GM21723 (cell line): Measurements from ENCODE around the gene OR1B1.
"Not testable (repeated sequence)": the region's sequence is repeated elsewhere in the genome, so short reads cannot be mapped to it uniquely, and the experiment has no call there.

ENCODE experiments used
- ATAC-seq: cut with Tn5 transposase; IDR thresholded peaks from one replicate; pipeline ENCODE4 v1.9.1; 2021; ENCODE audit warnings: mild to moderate bottlenecking, moderate library complexity; ENCODE audit not compliant: unreplicated experiment

OR1B1 gene

GRCh38 chr9:122657527-122657926, at the start of gene OR1B1:
OR1B1 (minus strand) TSS chr9:122657627.
- no peak for ATAC-seq

- ATAC-seq = no peak
These were observed 38.3 kb upstream of the OR1B1 start for GRCh38 chr9:122695696-122696095.

GRCh38 chr9:122684851-122685250, 27.4 kb upstream of the OR1B1 start:
- no peak for ATAC-seq

- no peak for ATAC-seq
These were observed 15.1 kb upstream of the OR1B1 start for GRCh38 chr9:122672481-122672880.

- ATAC-seq = no peak
These were observed 4.0 kb upstream of the OR1B1 start, which contains the start of gene OR1L1 for GRCh38 chr9:122661416-122661815. OR1L1 (plus strand) TSS chr9:122661716; CDS start chr9:122661716, 0 bp downstream.

GRCh38 chr9:122656378-122656777, 1.0 kb downstream of the OR1B1 start:
- no peak for ATAC-seq

- ATAC-seq = no peak
These were observed 15.2 kb downstream of the OR1B1 start for GRCh38 chr9:122642226-122642625.

GRCh38 chr9:122619996-122620395, 37.4 kb downstream of the OR1B1 start:
- ATAC-seq = no peak

DNA sequence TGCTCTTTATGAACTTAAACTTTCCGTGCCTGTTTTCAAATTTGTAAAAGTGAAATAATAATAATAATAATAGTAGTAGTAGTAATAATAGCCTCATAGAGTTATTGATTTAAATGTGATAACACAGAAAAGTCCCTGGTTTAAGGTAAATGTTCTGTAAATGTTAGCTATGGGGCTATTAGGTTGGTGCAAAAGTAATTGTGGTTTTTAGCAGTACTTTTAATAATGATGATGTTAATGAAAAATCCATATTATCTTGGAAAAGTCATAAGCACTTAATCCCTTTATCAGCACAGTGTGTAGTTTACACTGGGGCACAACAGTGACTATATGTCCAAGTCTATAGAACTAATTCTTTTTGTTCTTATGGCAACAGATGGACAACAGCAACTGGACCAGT, 43.1 kb downstream of the OR1B1 start, which contains the start of gene OR1Q1:
Gene OR1Q1 (plus strand): TSS at position 377 of the 400 bp plus-strand sequence. CDS start 0 bp downstream, at position 377.
- ATAC-seq = no peak

DNA sequence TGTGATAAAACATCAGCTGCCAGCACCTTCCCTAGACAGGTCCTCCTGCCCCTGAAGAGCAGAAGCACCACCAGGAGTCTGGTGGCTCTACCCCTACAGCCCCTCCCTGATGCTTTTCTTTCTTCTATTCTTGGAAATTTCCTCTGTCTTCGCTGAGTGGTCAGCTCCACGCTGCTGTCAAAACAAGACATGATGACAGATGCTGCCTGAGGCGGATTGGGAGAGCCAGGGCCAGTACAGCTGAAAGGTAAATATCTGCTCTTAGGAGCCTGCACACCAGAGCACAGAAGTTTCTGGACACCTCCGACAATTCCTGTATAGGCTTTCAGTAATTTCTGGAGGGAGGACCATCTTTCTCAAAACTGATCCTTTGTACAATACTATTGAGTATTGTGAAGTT, 47.6 kb downstream of the OR1B1 start:
- no peak for ATAC-seq

DNA sequence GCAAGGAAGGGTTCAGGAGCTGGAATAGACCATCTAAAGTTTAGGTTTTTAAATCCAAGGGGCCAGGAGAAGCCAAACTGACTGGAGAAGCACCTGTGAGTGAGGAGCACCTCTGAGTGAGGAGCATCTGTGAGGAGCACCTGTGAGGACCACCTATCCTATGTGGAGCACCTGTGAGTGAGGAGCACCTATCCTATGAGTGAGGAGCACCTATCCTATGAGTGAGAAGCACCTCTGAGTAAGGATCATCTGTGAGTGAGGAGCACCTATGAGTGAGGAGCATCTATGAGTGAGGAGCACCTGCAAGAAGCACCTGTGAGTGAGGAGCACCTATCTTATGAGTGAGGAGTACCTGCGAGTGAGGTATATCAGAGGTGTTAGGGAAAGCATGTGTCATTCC, 50.8 kb downstream of the OR1B1 start:
- ATAC-seq = no peak

GRCh38 chr9:122605691-122606090, 51.7 kb downstream of the OR1B1 start:
- no peak for ATAC-seq

GRCh38 chr9:122583284-122583683, 74.1 kb downstream of the OR1B1 start, which contains the start of gene OR1L8:
OR1L8 (minus strand) TSS chr9:122583384; CDS start chr9:122568477, 14,907 bp downstream.
- not testable (repeated sequence) for ATAC-seq

DNA sequence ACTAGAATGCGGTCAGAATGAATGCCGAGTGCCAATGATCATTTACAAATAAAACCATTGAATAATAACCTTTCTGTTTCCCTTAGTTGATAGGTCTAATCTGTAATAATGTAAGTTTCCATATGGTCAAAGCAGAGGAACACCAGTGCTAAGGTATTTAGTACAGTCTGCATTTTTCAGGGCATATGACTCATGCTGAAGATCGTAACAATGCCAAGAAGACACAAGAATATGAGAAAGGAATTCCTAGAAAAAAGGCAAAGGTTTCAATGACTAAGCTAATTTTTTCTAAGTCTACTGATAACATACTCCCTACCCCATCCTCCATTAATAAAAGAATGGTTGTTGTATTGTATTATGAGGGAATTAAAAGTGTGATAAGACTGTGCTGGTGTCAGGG, 77.1 kb downstream of the OR1B1 start:
- ATAC-seq = no peak

DNA sequence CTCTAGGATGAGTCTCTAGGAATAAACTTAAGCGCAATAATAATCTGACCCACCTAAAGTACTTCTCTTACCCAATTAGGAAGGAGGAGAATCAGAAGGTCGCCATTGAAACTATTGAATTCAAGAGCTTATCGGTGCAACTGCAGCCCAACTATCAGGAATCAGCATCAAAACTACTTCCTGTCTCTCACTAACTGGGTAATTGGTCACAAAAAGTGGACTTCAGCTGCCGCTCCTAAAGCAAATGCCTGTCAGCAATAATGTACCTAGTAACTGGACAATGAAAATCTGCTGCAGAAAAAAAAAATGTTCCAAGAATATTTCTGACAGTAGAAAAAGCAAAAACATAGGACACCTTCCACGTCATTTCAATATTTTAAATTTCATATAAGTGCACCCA, 77.6 kb downstream of the OR1B1 start:
- ATAC-seq = no peak
